ENCODE data around the gene SYT12. TPM values are rescaled to one million over a fixed set of nuclear protein-coding genes. Genes with fewer than 3 reads are reported as not detected.

The SYT12 gene
- polyA plus RNA-seq, 1 donor = 0.06 TPM

DNA sequence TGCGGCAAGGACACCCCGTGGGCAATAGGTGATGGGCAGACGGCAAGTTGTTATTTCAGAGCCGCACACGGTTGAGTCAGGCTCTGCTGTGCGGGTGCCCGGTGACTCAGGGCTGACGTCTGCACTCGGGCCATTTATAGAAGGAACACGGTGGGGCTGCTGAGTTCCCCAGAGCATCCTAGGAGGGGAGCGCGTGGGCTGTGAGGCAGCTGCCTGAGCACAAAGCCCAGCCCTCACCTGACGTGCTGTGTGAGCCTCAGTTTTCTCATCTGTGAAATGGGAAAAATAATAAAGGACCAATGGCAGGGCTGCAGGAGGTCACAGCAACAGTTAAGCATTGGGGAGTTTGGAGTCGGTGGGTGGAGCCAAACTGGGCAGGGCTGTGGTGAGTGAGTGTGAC lies 22.4 kb downstream of the SYT12 start:
- Histone ChIP-seq H3K4me3 (ENCODE audit: low read length) (no peak overlapping the region), H3K27ac (ENCODE audit: low read length) (no peak overlapping the region), H3K9me3 (ENCODE audit: control insufficient read depth, low read depth, low read length) (no peaks in the 10 kb centered on the region), H3K36me3 (ENCODE audit: control insufficient read depth, insufficient read depth, low read length) (no peaks in the 10 kb centered on the region), H3K4me1 (ENCODE audit: control insufficient read depth, insufficient read depth, low read length) (no peaks in the 10 kb centered on the region), H3K27me3 (ENCODE audit: control insufficient read depth, insufficient read depth, low read length) (no peaks in the 10 kb centered on the region)
- WGBS (ENCODE audit: insufficient coverage, low lambda C conversion rate) = no CpG with 5 or more reads among the region's 14 CpGs
- no peak for DNase-seq

DNA sequence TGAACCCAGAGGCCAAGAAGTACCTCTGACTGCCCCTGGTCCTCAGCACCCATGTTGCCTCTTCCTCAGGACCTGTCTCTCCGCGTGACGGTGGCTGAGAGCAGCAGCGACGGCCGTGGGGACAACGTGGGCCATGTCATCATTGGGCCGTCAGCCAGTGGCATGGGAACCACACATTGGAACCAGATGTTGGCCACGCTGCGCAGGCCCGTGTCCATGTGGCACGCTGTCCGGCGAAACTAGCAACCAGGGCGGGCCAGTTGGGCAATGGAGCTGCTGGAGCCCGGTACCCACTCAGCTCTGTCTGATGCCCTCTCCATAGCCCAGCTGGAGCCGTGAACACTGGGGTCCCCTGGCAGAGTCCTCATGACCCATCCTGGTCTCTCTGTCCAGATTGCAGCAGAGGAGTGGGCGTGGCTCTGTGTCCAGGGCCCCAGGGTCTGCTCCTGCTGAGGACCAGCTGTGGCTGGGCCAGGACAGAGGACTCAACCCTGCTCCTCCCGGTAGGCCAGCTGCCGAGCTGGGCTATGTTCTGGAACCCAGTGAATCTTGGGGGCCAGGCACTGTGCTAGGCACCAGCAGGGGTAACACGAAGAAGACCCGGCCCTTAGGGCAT lies 25.7 kb downstream of the SYT12 start:
- no peak overlapping the region for H3K27ac ChIP-seq (ENCODE audit: low read length)
- H3K9me3 ChIP-seq (ENCODE audit: control insufficient read depth, low read depth, low read length) = no peaks in the 10 kb centered on the region
- no peak overlapping the region for H3K4me3 ChIP-seq (ENCODE audit: low read length)
- no peaks in the 10 kb centered on the region for H3K36me3 ChIP-seq (ENCODE audit: control insufficient read depth, insufficient read depth, low read length)
- no peaks in the 10 kb centered on the region for H3K27me3 ChIP-seq (ENCODE audit: control insufficient read depth, insufficient read depth, low read length)
- WGBS (ENCODE audit: insufficient coverage, low lambda C conversion rate) = no CpG with 5 or more reads among the region's 22 CpGs
- no peak for DNase-seq
- no peaks in the 10 kb centered on the region for H3K4me1 ChIP-seq (ENCODE audit: control insufficient read depth, insufficient read depth, low read length)

DNA sequence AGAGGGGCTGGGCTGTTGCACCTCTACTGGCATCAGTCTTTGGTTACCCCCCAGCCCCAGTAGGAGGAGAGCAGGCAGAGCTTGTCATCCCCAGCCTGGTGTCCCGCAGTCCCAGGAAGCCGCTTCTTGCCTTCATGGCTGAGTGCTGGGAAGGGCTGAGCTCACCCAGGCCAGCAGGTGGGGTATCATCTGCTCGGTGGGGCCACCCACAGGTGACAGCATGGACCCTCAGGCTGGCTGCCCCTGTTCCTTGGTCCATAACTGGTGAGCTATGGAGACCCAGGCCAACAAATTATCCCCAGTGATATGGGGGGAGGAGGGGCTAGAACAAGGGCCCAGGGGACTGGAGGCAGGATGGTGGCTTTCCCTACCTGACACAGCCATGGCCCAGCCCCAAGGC lies 27.2 kb downstream of the SYT12 start:
- no peaks in the 10 kb centered on the region for H3K36me3 ChIP-seq (ENCODE audit: control insufficient read depth, insufficient read depth, low read length)
- no CpG with 5 or more reads among the region's 3 CpGs for WGBS (ENCODE audit: insufficient coverage, low lambda C conversion rate)
- H3K4me1 ChIP-seq (ENCODE audit: control insufficient read depth, insufficient read depth, low read length) = peaks cover 8% of the 10 kb centered on the region
- DNase-seq = no peak
- no peaks in the 10 kb centered on the region for H3K27me3 ChIP-seq (ENCODE audit: control insufficient read depth, insufficient read depth, low read length)
- no peaks in the 10 kb centered on the region for H3K9me3 ChIP-seq (ENCODE audit: control insufficient read depth, low read depth, low read length)
- no peak overlapping the region for H3K27ac ChIP-seq (ENCODE audit: low read length)
- no peak overlapping the region for H3K4me3 ChIP-seq (ENCODE audit: low read length)

DNA sequence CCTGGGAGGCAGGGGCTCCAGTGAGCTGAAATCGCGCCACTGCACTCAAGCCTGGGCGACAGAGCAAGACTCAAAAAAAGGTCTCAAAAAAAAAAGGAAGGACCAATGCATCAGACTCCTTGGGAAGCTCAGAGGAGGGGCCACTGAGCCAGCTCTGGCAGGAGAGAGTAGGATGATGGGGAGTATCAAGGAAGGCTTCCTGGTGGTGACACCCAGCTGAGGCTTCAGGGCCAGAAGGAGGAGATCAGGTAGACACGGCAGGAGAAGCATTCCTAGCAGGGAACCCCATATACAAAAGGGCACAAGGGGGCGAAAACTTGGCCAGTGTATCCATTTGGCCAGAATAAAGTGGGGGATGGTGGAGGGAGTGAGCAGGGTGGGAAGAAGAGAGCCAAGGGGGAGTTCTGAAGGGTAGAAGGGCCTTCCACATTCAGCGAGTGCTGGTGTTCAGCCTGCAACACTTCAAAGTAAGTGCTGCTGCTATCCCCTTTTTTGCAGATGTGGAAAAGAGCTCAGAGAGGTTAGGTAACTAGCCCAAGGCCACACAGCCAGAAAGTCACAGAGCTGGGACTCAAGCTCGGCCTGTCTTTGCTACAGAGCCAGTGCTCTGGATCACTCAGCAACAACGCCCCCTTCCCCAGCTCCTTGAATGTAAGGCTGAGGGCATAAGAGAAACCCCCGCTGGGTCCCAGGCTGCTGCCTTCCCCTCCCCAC lies 28.4 kb downstream of the SYT12 start:
- no peak overlapping the region for H3K27ac ChIP-seq (ENCODE audit: low read length)
- DNase-seq = no peak
- no peaks in the 10 kb centered on the region for H3K36me3 ChIP-seq (ENCODE audit: control insufficient read depth, insufficient read depth, low read length)
- no peak overlapping the region for H3K4me3 ChIP-seq (ENCODE audit: low read length)
- no CpG with 5 or more reads among the region's 9 CpGs for WGBS (ENCODE audit: insufficient coverage, low lambda C conversion rate)
- peaks cover 20% of the 10 kb centered on the region for H3K4me1 ChIP-seq (ENCODE audit: control insufficient read depth, insufficient read depth, low read length)
- H3K27me3 ChIP-seq (ENCODE audit: control insufficient read depth, insufficient read depth, low read length) = no peaks in the 10 kb centered on the region
- no peaks in the 10 kb centered on the region for H3K9me3 ChIP-seq (ENCODE audit: control insufficient read depth, low read depth, low read length)

DNA sequence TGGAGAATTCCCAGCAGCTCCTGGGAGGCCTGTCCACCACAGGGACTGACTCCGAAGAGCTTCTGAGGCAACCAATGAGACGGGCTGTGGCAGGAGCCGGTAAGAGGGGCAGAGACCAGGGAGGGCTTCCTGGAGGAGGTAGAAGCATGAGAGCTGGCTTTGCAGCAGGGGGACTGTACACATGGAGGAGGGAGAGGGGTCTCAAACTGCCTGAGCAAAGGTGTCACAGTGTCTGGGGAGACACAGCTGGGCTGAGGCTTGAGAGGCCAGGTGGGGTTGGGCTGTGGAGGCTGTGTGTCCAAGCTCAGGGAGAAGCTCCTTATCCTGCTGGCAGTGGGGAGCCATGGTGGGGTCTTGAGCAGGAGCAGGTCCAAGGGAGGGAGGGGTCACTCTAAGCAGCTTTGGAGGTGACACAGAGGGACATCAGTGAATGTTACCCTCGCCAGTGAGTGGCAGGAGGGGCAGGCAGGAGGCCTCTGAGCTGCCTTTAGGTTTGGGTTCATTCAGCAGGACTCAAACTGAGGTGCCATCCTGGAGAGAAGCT lies 29.1 kb downstream of the SYT12 start:
- no peaks in the 10 kb centered on the region for H3K27me3 ChIP-seq (ENCODE audit: control insufficient read depth, insufficient read depth, low read length)
- H3K9me3 ChIP-seq (ENCODE audit: control insufficient read depth, low read depth, low read length) = no peaks in the 10 kb centered on the region
- no peak overlapping the region for H3K4me3 ChIP-seq (ENCODE audit: low read length)
- no peak for DNase-seq
- H3K4me1 ChIP-seq (ENCODE audit: control insufficient read depth, insufficient read depth, low read length) = peaks cover 22% of the 10 kb centered on the region
- no CpG with 5 or more reads among the region's 4 CpGs for WGBS (ENCODE audit: insufficient coverage, low lambda C conversion rate)
- no peak overlapping the region for H3K27ac ChIP-seq (ENCODE audit: low read length)
- no peaks in the 10 kb centered on the region for H3K36me3 ChIP-seq (ENCODE audit: control insufficient read depth, insufficient read depth, low read length)

DNA sequence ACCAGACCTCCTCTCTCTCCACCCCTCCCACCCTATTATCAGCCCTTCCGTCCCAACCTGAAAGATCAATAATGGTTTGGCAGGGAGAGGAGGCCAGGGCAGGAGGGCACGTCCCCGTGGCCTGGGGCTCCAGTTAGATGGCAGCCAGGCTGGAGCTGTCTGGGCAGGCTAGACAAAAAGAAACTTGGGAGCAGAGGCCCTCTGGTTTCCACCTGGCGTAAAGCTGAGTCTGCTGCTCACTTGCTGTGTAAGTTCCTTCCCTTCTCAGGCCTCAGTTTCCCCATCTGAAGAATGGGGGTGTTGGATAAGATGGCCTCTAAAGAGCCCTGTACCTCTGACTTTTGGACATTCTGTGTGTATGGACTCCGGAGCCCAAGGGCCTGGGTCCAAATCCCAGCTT lies 30.0 kb downstream of the SYT12 start:
- no peak for DNase-seq
- Histone ChIP-seq H3K27me3 (ENCODE audit: control insufficient read depth, insufficient read depth, low read length) (no peaks in the 10 kb centered on the region), H3K4me1 (ENCODE audit: control insufficient read depth, insufficient read depth, low read length) (peaks cover 28% of the 10 kb centered on the region), H3K36me3 (ENCODE audit: control insufficient read depth, insufficient read depth, low read length) (no peaks in the 10 kb centered on the region), H3K27ac (ENCODE audit: low read length) (no peak overlapping the region), H3K9me3 (ENCODE audit: control insufficient read depth, low read depth, low read length) (no peaks in the 10 kb centered on the region), H3K4me3 (ENCODE audit: low read length) (no peak overlapping the region)
- WGBS (ENCODE audit: insufficient coverage, low lambda C conversion rate) = no CpG with 5 or more reads among the region's 5 CpGs

DNA sequence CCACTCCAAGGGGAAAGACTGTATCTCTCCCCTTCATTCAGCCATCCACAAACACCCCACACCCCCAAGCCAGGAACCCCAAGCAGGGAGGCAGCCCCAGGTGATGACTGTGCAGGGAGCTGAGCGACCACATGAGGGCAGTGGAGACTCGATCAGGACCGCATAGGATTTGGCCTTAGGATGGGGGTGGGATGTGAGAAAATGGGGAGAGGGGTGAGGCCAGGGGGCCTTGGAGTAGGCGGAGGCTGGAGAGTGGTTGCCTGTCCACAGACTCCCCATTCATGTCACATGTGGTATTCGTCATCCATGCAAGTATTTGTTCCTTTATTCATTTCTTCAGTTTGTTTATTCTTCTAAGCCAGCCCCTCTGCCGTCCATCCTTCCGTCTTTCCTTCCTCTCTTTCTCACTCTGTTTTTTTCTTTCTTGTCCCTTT lies 31.0 kb downstream of the SYT12 start:
- peak overlapping the region; percentile 96 for H3K27ac ChIP-seq (ENCODE audit: low read length)
- peaks cover 32% of the 10 kb centered on the region for H3K4me1 ChIP-seq (ENCODE audit: control insufficient read depth, insufficient read depth, low read length)

DNA sequence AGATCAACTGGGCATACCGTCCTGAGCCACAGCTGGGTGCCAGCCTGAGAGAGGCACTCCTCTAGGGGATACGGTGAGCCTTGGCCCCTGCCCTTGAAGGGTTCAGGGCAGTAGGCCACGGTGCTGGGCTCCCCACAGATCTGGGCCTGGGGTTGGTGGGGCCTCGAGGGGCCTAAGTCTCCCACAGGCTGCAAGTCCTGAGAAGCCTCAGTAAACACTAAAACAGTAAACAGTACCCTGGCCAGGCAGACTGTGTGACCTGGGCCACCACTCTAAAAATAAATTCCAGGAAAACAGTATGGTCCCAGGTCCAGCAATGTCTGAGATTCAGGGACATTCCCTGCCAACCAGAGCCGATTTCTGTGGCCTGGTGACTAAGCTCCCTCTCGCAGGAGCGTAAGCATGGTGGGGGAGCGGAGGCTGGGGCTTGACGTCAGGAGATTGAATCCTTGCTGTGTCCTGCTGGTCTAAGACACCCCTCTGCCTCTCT lies 31.5 kb downstream of the SYT12 start:
- Histone ChIP-seq H3K36me3 (ENCODE audit: control insufficient read depth, insufficient read depth, low read length) (no peaks in the 10 kb centered on the region), H3K4me3 (ENCODE audit: low read length) (no peak overlapping the region), H3K27me3 (ENCODE audit: control insufficient read depth, insufficient read depth, low read length) (no peaks in the 10 kb centered on the region), H3K27ac (ENCODE audit: low read length) (peak overlapping the region; percentile 96), H3K9me3 (ENCODE audit: control insufficient read depth, low read depth, low read length) (no peaks in the 10 kb centered on the region), H3K4me1 (ENCODE audit: control insufficient read depth, insufficient read depth, low read length) (peaks cover 33% of the 10 kb centered on the region)
- peak in 1 of 2 donors; percentile 51 for DNase-seq
- WGBS (ENCODE audit: insufficient coverage, low lambda C conversion rate) = no CpG with 5 or more reads among the region's 9 CpGs

More for the DNA sequence above, 31.0 kb downstream of the SYT12 start:
- Histone ChIP-seq H3K9me3 (ENCODE audit: control insufficient read depth, low read depth, low read length) (no peaks in the 10 kb centered on the region), H3K27me3 (ENCODE audit: control insufficient read depth, insufficient read depth, low read length) (no peaks in the 10 kb centered on the region), H3K36me3 (ENCODE audit: control insufficient read depth, insufficient read depth, low read length) (no peaks in the 10 kb centered on the region), H3K4me3 (ENCODE audit: low read length) (no peak overlapping the region)
- WGBS (ENCODE audit: insufficient coverage, low lambda C conversion rate) = 29% methylated on average over 2 of the region's 7 CpGs
- peak in 1 of 2 donors; percentile 64 for DNase-seq

DNA sequence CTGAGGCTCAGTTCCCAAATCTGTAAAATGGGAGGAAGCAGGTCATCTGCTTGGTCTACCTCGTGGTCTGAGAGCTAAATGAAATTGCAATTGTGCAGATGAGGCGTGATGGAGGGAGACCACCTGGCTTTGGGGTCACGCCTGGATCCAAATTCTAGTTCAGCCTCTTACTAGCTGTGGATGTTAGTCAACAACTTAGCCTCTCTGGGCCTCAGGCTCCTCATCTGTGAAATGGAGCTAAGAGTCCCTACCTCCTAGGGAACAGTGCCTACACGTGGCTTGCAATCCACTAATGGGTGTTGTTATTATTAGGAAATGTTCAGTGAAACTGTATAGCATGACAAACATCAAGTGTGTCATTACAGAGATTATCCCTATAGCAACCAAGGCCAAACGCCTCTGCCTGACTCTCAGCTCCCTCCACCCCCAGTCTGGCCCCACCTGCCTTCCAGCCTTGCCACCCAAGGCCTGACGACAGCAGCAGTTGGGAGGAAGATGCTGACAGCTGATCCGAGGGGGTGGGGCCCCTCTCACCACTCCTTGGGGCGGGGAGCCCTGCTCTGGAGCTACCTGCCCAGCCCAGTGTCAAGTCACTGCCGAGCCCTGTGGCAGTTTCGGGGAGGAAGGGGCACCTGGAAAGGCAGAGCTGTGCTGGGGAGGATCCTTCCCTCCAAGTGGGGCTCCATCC lies 32.0 kb downstream of the SYT12 start:
- peak; percentile 98 to 99 for DNase-seq
- peak overlapping the region; percentile 96 for H3K27ac ChIP-seq (ENCODE audit: low read length)

DNA sequence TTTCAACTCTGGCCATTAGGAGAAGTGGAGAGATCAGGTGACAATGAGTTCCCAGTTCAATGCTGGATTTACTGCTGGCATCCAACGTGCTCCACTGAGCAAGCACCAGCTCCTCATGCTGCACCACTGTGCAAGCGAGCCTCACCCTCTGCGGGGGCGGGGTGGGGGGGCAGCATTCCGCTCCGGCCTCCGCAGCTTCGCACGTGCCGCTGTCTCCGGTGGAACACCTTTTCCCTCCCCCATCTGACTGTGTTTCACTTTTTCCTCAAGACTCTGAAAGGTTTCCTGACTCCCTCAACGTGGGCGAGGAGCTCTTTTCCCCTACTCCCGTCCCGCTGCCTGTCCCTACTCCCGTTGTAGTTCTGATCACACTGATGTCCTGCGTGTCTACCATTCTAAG lies 32.9 kb downstream of the SYT12 start:
- H3K4me1 ChIP-seq (ENCODE audit: control insufficient read depth, insufficient read depth, low read length) = peaks cover 33% of the 10 kb centered on the region
- no CpG with 5 or more reads among the region's 17 CpGs for WGBS (ENCODE audit: insufficient coverage, low lambda C conversion rate)
- H3K4me3 ChIP-seq (ENCODE audit: low read length) = peak overlapping the region; percentile 60
- H3K27me3 ChIP-seq (ENCODE audit: control insufficient read depth, insufficient read depth, low read length) = no peaks in the 10 kb centered on the region
- no peaks in the 10 kb centered on the region for H3K9me3 ChIP-seq (ENCODE audit: control insufficient read depth, low read depth, low read length)
- peak overlapping the region; percentile 96 for H3K27ac ChIP-seq (ENCODE audit: low read length)
- DNase-seq = peak; percentile 85 to 91
- H3K36me3 ChIP-seq (ENCODE audit: control insufficient read depth, insufficient read depth, low read length) = no peaks in the 10 kb centered on the region

More for the DNA sequence above, 32.0 kb downstream of the SYT12 start:
- Histone ChIP-seq H3K4me1 (ENCODE audit: control insufficient read depth, insufficient read depth, low read length) (peaks cover 33% of the 10 kb centered on the region), H3K36me3 (ENCODE audit: control insufficient read depth, insufficient read depth, low read length) (no peaks in the 10 kb centered on the region), H3K9me3 (ENCODE audit: control insufficient read depth, low read depth, low read length) (no peaks in the 10 kb centered on the region), H3K27me3 (ENCODE audit: control insufficient read depth, insufficient read depth, low read length) (no peaks in the 10 kb centered on the region), H3K4me3 (ENCODE audit: low read length) (peak overlapping the region; percentile 60)
- WGBS (ENCODE audit: insufficient coverage, low lambda C conversion rate) = no CpG with 5 or more reads among the region's 10 CpGs

Measured in large intestine (tissue), 3 donors.